NCI-H1092 (cell line): Measurements from ENCODE around the gene TSPAN12.
A peak's percentile ranks its signal among the peaks of the same experiment; 100 is the strongest.
"Not testable (repeated sequence)": the region's sequence is repeated elsewhere in the genome, so short reads cannot be mapped to it uniquely, and the experiment has no call there.

ENCODE experiments used
- DNase-seq: peaks from one replicate; lab custom pipeline; 2025; lab: John Stamatoyannopoulos, UW

The TSPAN12 gene

DNA sequence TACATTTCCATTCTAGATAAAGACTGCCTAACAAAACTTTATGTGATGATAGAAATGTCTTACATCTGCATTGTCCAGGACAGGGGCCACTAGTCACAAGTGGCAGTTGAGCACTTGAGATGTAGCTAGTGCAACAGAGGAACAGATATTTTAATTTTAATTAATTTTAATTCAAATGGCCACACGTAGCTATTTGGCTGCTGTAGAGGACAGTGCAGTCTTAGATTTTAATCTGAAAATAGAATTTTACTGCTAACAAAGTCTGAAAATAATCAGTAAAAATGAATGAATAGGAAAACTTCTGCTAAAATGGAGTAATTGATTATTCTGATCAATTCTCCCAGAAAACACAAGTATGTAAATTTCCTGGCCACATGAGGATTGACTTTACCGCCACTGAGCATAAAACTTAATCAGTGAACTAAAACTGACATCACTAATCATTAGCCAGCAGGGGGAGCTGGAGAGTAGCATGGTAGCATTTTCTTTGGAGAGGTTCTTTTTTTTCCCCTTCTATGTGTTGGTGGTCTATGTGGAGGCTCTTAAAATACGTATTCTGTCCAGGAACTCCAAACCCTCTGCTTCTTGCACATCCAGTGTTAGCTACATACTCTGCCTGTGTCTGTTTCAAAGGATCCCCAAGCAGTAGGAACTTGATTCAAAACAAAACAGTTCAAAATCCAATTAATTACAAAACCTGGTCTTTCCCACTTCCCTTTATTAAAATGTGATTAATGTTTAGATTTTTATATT lies 52.1 kb downstream of the TSPAN12 start:
- DNase-seq, result peak; percentile 73

DNA sequence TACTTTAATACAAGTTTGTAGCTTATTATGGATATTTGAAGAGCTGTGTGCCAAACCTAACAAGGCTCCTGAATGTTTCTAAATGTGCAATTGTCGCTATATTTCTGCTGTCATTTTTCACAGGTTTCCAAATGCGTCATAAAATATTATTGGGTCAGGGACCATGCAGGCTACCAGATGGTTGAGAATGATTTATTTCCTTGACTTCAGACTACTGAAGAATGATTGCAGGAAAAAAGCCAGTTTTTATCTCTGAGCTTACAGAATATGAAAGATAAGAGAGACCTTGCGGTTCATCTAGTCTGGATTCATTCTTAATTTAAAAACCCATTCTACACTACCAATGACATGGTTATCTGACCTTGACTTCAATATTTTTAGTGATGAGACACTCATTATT lies 55.2 kb downstream of the TSPAN12 start:
- DNase-seq, result no peak

DNA sequence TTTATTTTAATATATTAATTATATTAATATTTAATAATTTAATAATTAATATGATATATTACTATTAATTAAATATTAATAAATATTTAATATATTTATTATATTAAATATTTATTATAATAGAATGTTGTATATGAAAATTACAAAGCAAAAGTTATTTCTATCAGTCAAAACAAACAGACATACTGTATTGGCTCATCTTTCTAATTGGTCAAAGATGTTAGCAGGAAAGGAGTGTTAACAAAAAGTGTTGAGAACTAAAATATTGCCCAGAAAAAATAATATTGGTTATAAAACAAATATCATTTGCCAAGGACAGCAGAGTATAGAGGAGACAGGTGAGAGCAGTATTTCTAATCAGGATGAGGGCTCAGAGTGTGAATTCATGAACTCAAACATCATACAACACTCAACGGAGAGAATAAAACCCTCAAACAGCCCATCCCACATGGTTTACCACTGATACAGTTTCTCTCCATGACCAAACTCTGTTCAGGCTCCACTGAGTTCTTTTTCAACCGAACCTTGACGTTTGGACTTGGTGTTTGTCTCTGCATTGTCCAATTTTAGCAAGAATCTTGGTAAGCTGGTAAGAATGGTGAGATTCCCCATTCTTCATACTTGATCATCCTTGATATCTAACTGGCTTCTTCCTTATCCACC lies 58.0 kb downstream of the TSPAN12 start:
- DNase-seq, result no peak

DNA sequence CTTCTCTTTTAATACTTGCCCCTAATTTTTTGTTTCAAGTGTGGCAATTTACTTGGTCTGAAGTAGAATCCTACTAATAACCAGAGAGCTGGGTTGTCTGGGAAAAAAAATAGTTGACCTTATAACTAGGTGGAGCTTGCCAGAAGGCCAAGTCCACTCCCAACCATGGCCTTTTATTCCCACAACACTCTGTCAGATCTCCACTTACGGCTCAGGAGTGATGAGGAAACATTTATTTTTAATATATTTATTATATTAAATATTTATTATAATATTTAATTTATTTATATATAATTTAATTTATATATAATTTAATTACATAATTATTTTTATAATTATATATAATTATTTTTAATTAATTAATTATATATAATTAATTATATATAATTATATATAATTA lies 58.8 kb downstream of the TSPAN12 start:
- DNase-seq, result no peak

DNA sequence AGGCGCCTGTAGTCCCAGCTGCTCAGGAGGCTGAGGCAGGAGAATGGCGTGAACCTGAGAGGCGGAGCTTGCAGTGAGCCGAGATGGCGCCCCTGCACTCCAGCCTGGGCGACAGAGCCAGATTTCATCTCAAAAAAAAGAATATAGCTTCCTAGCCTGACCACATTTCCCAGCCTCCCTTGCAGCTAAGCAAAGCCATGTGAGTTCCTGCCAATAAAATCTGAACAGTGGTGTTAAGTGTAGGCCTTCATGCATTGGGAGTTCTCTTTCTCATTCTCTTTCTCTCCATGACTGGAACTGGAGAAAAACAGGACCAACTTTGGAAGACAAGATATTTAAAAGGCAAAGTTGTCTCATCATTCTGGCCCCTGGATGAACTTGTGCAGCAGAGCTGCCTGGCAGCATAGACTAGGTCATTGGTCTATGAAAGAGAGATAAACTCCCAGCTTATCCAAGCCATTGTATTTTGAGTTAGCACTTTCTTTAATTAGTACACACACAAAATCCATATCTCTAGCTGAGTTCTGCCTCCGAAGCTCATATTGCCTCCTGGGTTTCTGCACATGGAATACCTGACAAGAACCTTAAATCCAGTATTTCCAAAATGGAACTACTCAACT lies 60.8 kb downstream of the TSPAN12 start:
- no peak for DNase-seq

DNA sequence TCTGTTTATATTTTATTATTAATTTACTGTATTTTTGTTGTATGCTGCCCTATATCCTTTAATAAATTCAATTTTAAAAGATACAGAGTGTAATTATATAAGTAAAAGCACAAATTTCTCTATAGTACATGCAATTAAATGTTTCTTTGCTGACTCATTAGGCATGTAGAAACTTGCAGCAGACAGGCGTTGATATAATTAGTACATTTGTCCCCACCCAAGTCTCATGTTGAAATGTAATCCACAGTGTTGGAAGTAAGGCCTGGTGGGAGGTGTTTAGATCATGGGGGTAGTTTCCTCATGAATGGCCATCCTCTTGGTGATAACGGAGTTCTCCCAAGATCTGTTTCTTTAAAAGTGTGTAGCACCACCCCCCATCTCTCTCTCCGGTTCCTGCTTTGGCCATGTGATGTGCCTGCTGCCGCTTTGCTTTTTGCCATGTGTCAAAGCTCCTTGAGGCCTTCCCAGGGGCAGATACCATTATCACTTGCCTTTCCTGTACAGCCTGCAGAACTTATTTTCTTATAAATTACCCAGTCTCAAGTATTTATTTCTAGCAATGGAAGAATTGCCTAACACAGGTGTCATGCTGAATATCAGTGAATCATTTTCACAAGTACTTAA lies 63.7 kb downstream of the TSPAN12 start:
- DNase-seq, result no peak

DNA sequence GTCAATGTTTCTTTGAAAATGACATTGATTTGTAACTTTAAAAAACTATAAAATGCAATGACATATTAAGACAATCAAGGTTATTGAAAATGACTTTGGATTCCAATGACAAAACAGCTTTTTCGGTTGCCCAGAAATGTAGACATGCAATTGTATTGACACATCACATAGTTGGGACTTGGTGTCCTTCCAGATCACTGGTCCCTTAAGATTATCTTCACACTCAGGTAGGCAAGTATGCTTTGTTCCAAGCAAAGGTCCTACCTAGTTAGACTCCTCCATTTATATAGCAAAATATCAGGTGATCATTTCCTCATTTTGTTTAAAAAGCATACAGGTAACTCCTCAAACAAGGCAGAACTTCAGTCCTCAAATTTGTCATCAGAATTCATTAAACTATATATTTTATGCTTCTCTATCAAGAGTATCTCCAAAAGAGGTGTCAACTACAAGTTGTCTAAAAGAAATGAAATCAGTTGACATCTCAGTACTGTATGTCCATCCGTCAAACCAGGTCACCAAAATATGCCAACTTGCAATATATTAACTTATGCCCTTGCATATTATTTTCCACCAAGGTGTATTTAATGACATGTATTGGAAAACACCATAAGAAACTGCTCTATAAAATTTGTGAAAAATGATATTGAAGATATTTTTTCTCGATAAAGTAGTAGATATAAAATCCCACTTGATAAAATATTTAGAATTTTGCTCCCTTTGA lies 64.6 kb downstream of the TSPAN12 start:
- no peak for DNase-seq

DNA sequence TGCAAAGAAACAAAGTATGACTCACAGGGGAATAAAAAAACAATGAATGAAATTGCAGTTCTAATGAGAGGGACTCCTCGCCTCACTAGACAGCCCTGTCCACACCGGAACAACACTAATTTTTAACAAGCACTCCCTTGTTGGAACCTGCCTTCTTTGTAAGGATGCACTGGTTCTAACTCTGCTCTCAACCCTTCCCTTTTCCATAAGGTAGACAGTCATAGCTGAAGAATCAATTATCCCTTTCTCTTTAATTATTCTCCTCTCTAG lies 65.1 kb downstream of the TSPAN12 start:
- no peak for DNase-seq

DNA sequence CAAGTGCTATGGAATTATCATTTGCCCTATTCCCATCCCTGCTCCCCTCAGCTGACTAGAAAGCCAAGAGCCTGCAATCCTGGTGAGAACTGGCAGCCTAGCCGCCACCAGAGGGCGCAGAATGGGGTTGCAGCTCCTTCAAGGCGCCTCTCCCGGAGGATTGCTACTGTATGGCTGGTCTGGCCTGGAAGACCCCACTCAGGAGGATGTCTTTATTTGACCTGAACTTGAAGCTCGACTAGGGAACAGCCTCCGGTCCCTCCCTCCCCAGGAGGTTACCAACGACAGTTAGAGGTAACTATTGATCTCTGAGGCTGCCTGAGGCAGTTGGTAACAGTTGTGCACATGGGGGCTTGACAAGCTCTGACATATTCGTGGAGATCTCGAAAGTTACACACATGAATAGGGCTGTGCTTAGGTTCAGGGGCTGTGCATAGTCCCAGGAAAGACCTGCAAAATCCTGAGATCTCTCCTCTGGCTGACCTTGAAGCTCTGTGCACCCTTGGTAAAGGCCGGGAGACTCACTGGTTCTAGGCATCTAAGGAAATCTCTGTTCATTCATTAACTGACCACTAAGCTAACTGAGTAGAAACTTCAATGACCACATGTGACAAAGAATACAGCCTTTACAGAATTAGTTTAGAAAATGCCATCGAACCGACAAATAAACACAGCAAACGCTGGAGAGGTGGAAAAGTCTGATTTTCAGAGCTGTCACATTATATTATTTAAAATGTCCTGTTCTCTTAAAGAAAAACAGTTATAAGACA lies 65.7 kb downstream of the TSPAN12 start:
- peak; percentile 13 for DNase-seq

DNA sequence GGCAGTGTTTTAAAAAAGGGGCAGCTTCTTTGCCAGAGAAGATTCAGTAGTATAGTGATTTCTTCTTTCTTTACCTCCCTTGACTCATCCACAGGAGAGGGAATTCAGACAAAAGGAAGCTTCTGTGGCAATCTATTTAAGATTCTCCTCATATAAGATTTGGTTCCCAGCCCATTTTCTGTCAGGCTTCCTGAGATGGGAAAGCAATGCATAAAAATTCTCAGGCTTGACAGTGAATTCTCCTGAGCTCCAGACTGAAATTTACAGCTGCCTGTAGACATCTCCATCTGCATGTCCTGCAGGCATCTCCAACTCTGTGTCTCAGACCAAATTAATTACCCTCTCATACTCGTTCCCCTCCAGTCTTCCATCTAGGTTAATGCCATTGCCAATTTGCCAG lies 72.8 kb downstream of the TSPAN12 start:
- no peak for DNase-seq

DNA sequence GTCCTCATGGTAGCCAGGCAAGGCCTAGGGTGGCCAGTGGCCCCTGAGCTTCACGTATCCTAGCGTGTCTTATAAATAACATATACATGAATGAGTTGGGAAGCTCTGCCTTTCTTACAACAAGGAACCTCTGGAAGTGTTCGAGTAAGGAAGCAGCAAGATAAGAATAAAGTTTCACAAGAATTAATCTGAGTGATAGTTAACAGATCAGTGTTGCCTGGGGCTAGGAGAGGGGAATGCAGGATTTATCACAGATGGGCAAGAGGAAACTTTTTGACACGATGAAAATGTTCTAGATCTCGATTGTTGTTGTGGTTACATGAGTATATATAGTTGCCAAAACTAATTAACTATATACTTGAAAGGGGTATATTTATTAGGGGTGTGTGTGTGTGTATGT lies 74.2 kb downstream of the TSPAN12 start:
- no peak for DNase-seq

DNA sequence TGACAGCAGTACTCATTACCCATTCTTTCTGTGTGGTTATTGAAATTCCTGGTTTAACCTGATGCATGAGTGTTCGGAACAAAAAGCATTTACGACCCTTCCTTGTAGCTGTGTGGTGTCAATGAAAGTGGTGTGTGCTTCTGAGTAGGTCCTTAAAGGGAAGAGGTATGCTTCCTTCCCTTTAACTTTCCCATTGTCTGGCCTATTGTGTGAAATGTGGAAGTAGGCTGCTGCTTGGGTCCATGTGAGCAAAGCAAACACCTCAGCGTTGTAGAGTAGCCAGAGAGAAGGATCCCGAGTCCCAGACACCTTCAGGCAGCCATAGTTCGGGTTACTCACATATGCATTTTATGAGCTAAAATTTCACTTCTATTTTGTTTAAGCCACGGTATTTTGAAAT lies 74.7 kb downstream of the TSPAN12 start:
- no peak for DNase-seq

DNA sequence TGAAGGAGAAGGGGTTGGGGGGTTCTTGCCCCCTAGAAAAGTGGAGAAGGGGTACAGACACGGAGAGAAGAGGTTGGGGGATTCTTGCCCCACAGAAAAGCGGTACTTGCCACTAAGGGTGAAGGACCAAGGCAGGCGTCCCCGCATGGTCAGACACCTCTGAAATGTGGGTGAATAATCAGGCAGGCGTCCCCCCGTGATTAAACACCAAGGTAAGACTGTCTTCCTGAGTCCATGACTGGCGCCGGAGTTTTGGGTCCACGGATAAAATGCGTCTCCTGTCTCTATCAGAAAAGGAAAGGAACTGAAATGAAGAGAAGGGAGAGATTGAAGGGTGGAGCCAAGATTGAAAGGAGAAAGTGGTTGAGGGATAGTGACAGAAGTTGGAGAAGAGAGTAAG lies 76.0 kb downstream of the TSPAN12 start:
- DNase-seq, result not testable (repeated sequence)

DNA sequence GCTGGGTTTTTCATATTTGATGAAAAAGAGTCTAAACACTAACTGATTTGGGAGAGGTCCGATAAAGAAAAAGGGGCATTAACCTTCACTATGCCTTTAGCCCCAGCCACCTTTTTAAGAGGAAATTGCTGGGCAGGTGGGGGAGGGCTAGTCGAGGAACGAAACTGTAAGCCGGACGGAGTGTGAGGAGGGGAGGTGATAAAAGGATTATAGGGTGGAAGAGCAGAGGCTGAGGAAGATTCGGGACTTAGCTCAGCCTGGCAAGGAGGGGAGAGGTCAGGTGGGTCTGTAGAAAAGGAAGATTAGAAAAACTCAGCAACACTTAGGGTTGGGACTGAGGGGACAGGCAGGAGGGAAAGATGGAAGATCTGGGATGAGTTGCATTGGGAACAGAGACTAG lies 77.0 kb downstream of the TSPAN12 start:
- no peak for DNase-seq

DNA sequence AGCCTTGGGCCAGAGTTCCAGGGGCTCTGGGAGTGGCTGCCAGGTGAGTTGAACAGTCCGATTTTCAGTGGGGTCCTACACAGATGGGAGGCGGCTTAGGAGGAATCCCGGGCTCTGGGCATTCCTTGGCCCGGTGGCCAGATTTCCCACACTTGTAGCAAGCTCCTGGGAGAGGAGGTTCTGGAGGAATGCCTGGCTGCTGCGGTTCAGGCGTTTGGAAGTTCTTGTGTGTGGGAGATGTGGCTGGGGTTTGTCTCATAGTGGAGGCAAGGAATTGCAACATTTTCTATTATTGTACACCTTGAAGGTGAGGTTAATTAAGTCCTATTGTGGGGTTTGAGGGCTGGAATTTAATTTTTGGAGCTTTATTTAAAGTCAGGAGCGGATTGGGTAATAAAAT lies 77.5 kb downstream of the TSPAN12 start:
- DNase-seq, result not testable (repeated sequence)

DNA sequence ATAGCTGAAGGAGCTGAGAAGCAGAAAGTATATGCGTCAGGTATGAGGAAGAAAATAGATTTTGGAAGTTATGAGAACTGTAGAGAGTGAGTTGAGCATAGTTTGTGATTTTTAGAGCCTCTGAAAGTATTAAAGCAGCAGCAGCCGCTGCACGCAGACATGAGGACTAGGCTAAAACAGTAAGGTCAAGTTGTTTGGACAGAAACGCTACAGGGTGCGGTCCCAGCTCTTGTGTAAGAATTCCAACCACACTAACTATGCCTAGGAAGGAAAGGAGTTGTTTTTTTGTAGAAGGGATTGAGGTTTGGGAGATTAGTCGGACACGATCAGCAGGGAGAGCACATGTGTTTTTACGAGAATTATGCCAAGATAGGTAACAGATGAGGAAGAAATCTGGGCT lies 78.9 kb downstream of the TSPAN12 start:
- DNase-seq, result not testable (repeated sequence)

DNA sequence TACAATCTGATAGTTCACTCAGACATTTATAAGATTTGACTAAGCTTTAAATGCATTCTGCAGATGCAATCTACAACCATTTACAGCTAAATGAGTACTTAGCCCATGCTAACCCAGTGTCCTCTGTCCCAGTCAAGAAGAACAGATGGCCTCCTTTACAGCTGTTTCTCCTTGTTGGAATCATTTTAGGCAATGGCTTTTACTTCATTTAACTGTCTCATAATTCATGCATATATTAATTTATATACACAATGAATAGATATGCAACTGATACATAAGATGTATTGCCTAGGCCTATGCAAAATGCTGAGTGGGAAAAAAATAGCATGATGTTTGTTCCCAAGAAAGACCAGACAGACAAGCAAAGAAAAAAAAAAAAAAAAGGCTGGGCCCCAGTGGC lies 82.2 kb downstream of the TSPAN12 start:
- no peak for DNase-seq

DNA sequence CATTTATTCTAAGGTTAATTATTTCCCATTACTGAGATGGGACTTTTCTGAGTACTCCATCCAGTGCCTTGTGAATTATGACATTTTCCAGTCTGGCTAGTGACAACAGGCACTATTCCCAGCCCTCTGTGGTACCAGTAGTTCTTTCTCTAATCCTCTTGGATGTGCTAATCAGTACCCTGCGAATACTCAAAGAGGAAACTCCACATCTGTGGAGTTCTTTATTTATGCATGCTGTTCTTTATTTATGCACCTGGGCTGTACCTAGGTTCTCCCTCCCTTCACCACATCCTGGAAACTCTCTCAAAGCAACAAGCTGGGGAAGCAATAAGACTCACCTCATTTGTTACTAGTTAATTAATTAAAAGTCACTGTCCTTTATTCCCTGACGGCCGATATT lies 83.5 kb downstream of the TSPAN12 start:
- DNase-seq, result no peak

DNA sequence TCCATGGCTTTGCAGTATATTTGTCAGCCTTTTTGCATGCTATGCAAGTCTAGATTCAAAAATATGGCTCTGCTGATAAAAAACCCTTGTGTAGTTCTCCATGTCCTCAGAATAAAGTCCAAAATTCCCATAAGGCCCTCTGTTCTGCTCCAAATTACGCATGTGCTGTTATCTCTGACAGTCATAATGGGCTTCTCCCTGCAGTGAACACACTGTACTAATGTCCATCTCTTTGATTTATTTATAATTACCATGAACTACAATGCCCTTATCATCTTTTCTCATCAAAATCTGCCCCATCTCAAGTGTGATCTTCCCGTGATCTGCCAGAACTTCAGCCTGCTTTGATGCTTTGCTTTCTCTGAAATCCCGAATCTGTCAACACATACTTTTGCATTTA lies 87.7 kb downstream of the TSPAN12 start:
- no peak for DNase-seq

DNA sequence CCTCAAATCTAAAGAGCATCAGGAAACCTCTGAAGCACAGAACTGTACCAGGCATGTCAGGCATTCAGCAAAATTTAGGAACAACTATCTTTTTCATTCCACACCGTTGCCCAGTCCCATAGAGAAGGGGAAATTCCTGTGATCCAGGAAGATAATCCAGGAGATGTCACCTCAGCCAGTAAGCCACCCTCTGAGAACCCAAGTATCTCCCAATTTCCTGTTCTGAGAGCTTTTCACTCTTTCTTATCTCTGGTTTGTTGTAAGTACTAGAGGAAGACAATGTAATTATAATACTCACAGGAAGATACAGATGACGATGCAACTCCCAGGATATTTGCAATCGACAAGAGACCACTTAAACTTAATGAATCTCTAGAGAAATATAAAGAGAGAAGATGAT lies 97.1 kb downstream of the TSPAN12 start:
- DNase-seq, result no peak

DNA sequence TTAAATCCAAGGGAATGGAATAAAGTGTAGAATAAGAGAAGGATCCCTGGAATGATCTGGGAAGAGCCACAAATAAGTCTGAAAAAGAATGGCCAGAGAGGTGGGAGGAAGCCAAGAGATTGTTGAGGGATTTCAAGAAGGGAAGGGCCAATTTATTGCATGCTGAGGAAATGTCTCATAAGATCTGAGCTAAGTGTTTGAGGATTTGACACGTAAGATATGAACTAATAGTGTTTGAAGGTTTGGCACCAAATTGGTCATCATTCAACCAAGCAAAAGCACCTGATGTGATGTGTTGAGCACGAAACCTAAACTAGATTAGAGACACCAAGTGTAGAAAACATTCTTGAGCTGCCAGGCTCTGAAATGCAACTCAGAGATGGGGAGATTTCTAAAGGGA lies 97.9 kb downstream of the TSPAN12 start:
- DNase-seq, result no peak

DNA sequence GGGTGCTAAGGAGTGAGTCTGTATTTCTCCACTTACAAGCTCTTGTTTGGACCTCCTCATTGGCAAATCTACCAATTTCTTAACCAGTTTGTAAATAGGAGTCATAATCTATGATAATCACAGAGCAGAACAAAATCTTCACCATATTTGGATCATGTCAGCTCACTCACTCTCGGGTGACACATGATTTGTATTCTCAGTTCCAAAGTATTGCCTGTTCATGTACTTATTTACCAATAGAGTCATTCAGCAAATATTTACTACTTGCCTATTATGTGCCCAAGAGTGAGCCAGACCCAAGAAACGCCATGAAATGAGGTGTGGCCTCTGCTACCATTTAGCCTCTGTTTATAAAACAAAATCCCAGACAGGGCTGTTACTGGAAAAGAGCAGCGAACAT lies 114.8 kb downstream of the TSPAN12 start:
- no peak for DNase-seq
